Measurements from ENCODE around the gene CALN1.

Gene CALN1

GRCh38 chr7:71842381-71842780 lies 569.8 kb downstream of the CALN1 start (continued):
- TF ChIP-seq MZF1 (tag by site-specific recombination; IDR thresholded peaks at IDR 0.05; ENCODE audit: borderline replicate concordance) (no peak), ZNF138 (tag by site-specific recombination; IDR thresholded peaks at IDR 0.05; ENCODE audit: borderline replicate concordance) (no peak), CTCF (tag by site-specific recombination; IDR thresholded peaks at IDR 0.05) (no peak), HOXD13 (CRISPR knock-in tag; IDR thresholded peaks at IDR 0.05; ENCODE audit: borderline replicate concordance) (no peak), ZNF768 (tag by site-specific recombination; IDR thresholded peaks at IDR 0.05) (no peak), SP7 (tag by site-specific recombination; IDR thresholded peaks at IDR 0.05) (no peak), ZNF426 (tag by site-specific recombination; IDR thresholded peaks at IDR 0.05) (no peak), ZFP37 (tag by site-specific recombination; IDR thresholded peaks at IDR 0.05) (no peak), ZBTB20 (tag by site-specific recombination; IDR thresholded peaks at IDR 0.05) (no peak)

- ChIA-PET CTCF (interaction anchor here (0.5 to 0.7 kb wide), 2 partner anchors 11 to 102 kb away, joined by 3 read pairs; no protein-coding TSS in a partner anchor), POLR2A (no interaction called here)
- no peak for TF ChIP-seq ZNF561 (tag by site-specific recombination; IDR thresholded peaks at IDR 0.05; ENCODE audit: borderline replicate concordance)
- TF ChIP-seq ZNF341 (tag by site-specific recombination; IDR thresholded peaks at IDR 0.05; ENCODE audit: low read depth), result no peak
- no peak for TF ChIP-seq ZNF777 (tag by site-specific recombination; IDR thresholded peaks at IDR 0.05; ENCODE audit: borderline replicate concordance)
- TF ChIP-seq ZNF514 (tag by site-specific recombination; IDR thresholded peaks at IDR 0.05), result no peak
- no peak for TF ChIP-seq ZNF473 (tag by site-specific recombination; IDR thresholded peaks at IDR 0.05)
- no peak for TF ChIP-seq ZNF175 (tag by site-specific recombination; IDR thresholded peaks at IDR 0.05)
- TF ChIP-seq GLIS1 (tag by site-specific recombination; IDR thresholded peaks at IDR 0.05), result no peak
- no peak for TF ChIP-seq ZNF513 (tag by site-specific recombination; IDR thresholded peaks at IDR 0.05)
- no peak for TF ChIP-seq ZNF133 (tag by site-specific recombination; IDR thresholded peaks at IDR 0.05)
- TF ChIP-seq ELK4 (IDR thresholded peaks at IDR 0.05; ENCODE audit: borderline replicate concordance, low read depth, low read length), result no peak
- no peak for TF ChIP-seq ZNF394 (tag by site-specific recombination; IDR thresholded peaks at IDR 0.05; ENCODE audit: borderline replicate concordance)
- no peak for TF ChIP-seq ZNF148 (tag by site-specific recombination; IDR thresholded peaks at IDR 0.05; ENCODE audit: borderline replicate concordance)
- no peak for TF ChIP-seq ZNF280C (tag by site-specific recombination; IDR thresholded peaks at IDR 0.05)
- TF ChIP-seq ZNF585B (tag by site-specific recombination; IDR thresholded peaks at IDR 0.05), result no peak
- TF ChIP-seq ZFP69B (tag by site-specific recombination; IDR thresholded peaks at IDR 0.05), result no peak
- TF ChIP-seq MZF1 (tag by site-specific recombination; IDR thresholded peaks at IDR 0.05; ENCODE audit: borderline replicate concordance), result no peak
- no peak for TF ChIP-seq ZNF610 (tag by site-specific recombination; IDR thresholded peaks at IDR 0.05; ENCODE audit: borderline replicate concordance)
- H3K27ac ChIP-seq (ENCODE audit: extremely low read depth, low read depth, low read length), result no peak overlapping the region
- H3K4me1 ChIP-seq (ENCODE audit: control insufficient read depth, insufficient read depth, low read length), result no peaks in the 10 kb centered on the region
- no peaks in the 10 kb centered on the region for H3K9me3 ChIP-seq (ENCODE audit: control insufficient read depth, insufficient read depth, low read depth, low read length)
- no peak overlapping the region for H3K4me3 ChIP-seq (ENCODE audit: low read depth, low read length)
- H3K36me3 ChIP-seq (ENCODE audit: control insufficient read depth in 2 of 2, insufficient read depth in 1 of 2, low read length in 2 of 2), result no peaks in the 10 kb centered on the region
These were observed 577.1 kb downstream of the CALN1 start for GRCh38 chr7:71835056-71835455.
